ENCODE results near the gene CASP9. TPM values are rescaled to one million over a fixed set of nuclear protein-coding genes. Genes with fewer than 3 reads are reported as not detected.
"Not testable (repeated sequence)": the region's sequence is repeated elsewhere in the genome, so short reads cannot be mapped to it uniquely, and the experiment has no call there.

The CASP9 gene
- total RNA-seq, 1 donor from 2014 or later = 12.6 TPM

GRCh38 chr1:15523104-15524020 is 653 bp downstream of the CASP9 start:
- peak overlapping the region; percentile 94 for H3K4me3 Mint-ChIP-seq (ENCODE audit: unreplicated experiment)
- H3K9me3 Mint-ChIP-seq (ENCODE audit: unreplicated experiment) = no peaks in the 10 kb centered on the region
- TF ChIP-seq CTCF (IDR thresholded peaks at IDR 0.05) = no peak
- peaks cover 2% of the 10 kb centered on the region for H3K36me3 Mint-ChIP-seq (ENCODE audit: unreplicated experiment)
- no peaks in the 10 kb centered on the region for H3K27me3 Mint-ChIP-seq (ENCODE audit: unreplicated experiment)
- no peak for DNase-seq (ENCODE audit: extremely low spot score, unreplicated experiment)
- H3K4me1 Mint-ChIP-seq (ENCODE audit: unreplicated experiment) = peaks cover 32% of the 10 kb centered on the region
- peak overlapping the region; percentile 100 for H3K27ac Mint-ChIP-seq (ENCODE audit: unreplicated experiment)

GRCh38 chr1:15522551-15522950 is 1.5 kb downstream of the CASP9 start:
- no peaks in the 10 kb centered on the region for H3K9me3 Mint-ChIP-seq (ENCODE audit: unreplicated experiment)
- TF ChIP-seq CTCF (IDR thresholded peaks at IDR 0.05) = no peak
- no peak for DNase-seq (ENCODE audit: extremely low spot score, unreplicated experiment)
- no peak overlapping the region for H3K27ac Mint-ChIP-seq (ENCODE audit: unreplicated experiment)
- H3K36me3 Mint-ChIP-seq (ENCODE audit: unreplicated experiment) = peaks cover 2% of the 10 kb centered on the region
- H3K27me3 Mint-ChIP-seq (ENCODE audit: unreplicated experiment) = no peaks in the 10 kb centered on the region
- H3K4me1 Mint-ChIP-seq (ENCODE audit: unreplicated experiment) = peaks cover 25% of the 10 kb centered on the region
- no peak overlapping the region for H3K4me3 Mint-ChIP-seq (ENCODE audit: unreplicated experiment)

GRCh38 chr1:15521206-15521906 is 2.7 kb downstream of the CASP9 start:
- not testable (repeated sequence) for H3K36me3 Mint-ChIP-seq (ENCODE audit: unreplicated experiment); DNase-seq (ENCODE audit: extremely low spot score, unreplicated experiment); H3K9me3 Mint-ChIP-seq (ENCODE audit: unreplicated experiment); H3K27me3 Mint-ChIP-seq (ENCODE audit: unreplicated experiment); H3K4me3 Mint-ChIP-seq (ENCODE audit: unreplicated experiment); H3K27ac Mint-ChIP-seq (ENCODE audit: unreplicated experiment)
- H3K4me1 Mint-ChIP-seq (ENCODE audit: unreplicated experiment) = peaks cover 22% of the 10 kb centered on the region

- peaks cover 6% of the 10 kb centered on the region for H3K36me3 Mint-ChIP-seq (ENCODE audit: unreplicated experiment)
- no peaks in the 10 kb centered on the region for H3K9me3 Mint-ChIP-seq (ENCODE audit: unreplicated experiment)
- no peak for TF ChIP-seq CTCF (IDR thresholded peaks at IDR 0.05)
- no peak overlapping the region for H3K4me3 Mint-ChIP-seq (ENCODE audit: unreplicated experiment)
- H3K4me1 Mint-ChIP-seq (ENCODE audit: unreplicated experiment) = peaks cover 10% of the 10 kb centered on the region
- no peak overlapping the region for H3K27ac Mint-ChIP-seq (ENCODE audit: unreplicated experiment)
- H3K27me3 Mint-ChIP-seq (ENCODE audit: unreplicated experiment) = no peaks in the 10 kb centered on the region
- DNase-seq (ENCODE audit: extremely low spot score, unreplicated experiment) = no peak
Measured at GRCh38 chr1:15519625-15520024, 4.4 kb downstream of the CASP9 start.

GRCh38 chr1:15515022-15515663 is 8.9 kb downstream of the CASP9 start:
- Mint-ChIP-seq H3K4me1 (ENCODE audit: unreplicated experiment) (no peaks in the 10 kb centered on the region), H3K27me3 (ENCODE audit: unreplicated experiment) (no peaks in the 10 kb centered on the region), H3K4me3 (ENCODE audit: unreplicated experiment) (no peak overlapping the region), H3K27ac (ENCODE audit: unreplicated experiment) (no peak overlapping the region), H3K36me3 (ENCODE audit: unreplicated experiment) (peaks cover 24% of the 10 kb centered on the region), H3K9me3 (ENCODE audit: unreplicated experiment) (no peaks in the 10 kb centered on the region)
- no peak for TF ChIP-seq CTCF (IDR thresholded peaks at IDR 0.05)
- DNase-seq (ENCODE audit: extremely low spot score, unreplicated experiment) = no peak

- not testable (repeated sequence) for H3K27ac Mint-ChIP-seq (ENCODE audit: unreplicated experiment); H3K9me3 Mint-ChIP-seq (ENCODE audit: unreplicated experiment); H3K4me3 Mint-ChIP-seq (ENCODE audit: unreplicated experiment); DNase-seq (ENCODE audit: extremely low spot score, unreplicated experiment); H3K27me3 Mint-ChIP-seq (ENCODE audit: unreplicated experiment); H3K4me1 Mint-ChIP-seq (ENCODE audit: unreplicated experiment)
- H3K36me3 Mint-ChIP-seq (ENCODE audit: unreplicated experiment) = peaks cover 24% of the 10 kb centered on the region
Measured at GRCh38 chr1:15514557-15514956, 9.5 kb downstream of the CASP9 start.

Data from osteocyte (in vitro differentiated cells).